HL-60 (cell line): ENCODE data around the gene WASL.

Experiments used
- DNase-seq, 2 experiments: peaks; one replicate each; pipeline ENCODE4 v3.0.0-alpha.2; 2010 to 2020; ENCODE audit warnings: low read depth in 1 of 2, low spot score in 1 of 2
- H3K27ac ChIP-seq: fragments of 250-450 bp; sonication (Bioruptor Pico); replicated peaks from 2 replicates; pipeline ENCODE4 v1.5.1; 2020; ENCODE audit warnings: mild to moderate bottlenecking, moderate library complexity
- H3K27me3 ChIP-seq: fragments of 250-450 bp; sonication (Bioruptor Pico); 2 replicates; pipeline ENCODE4 v1.5.1; 2021; ENCODE audit warnings: mild to moderate bottlenecking, moderate library complexity; ENCODE audit not compliant: insufficient read depth, poor library complexity, severe bottlenecking
- H3K4me3 ChIP-seq: replicated peaks from 2 replicates; pipeline ENCODE4 v1.5.1; 2011; ENCODE audit warnings: mild to moderate bottlenecking, control low read depth, low read length; ENCODE audit not compliant: insufficient read depth
- GABPA ChIP-seq: IDR thresholded peaks from 2 replicates; pipeline ENCODE4 v1.6.1; 2012; ENCODE audit warnings: low read depth
- POLR2AphosphoS5 ChIP-seq: IDR thresholded peaks from 2 replicates; pipeline ENCODE4 v1.6.1; 2012; ENCODE audit warnings: low read depth
- SPI1 ChIP-seq: IDR thresholded peaks from 2 replicates; pipeline ENCODE4 v1.6.1; 2012; ENCODE audit warnings: low read depth, mild to moderate bottlenecking, borderline replicate concordance
- TF ChIP-seq, protein P1 (sequence below): IDR thresholded peaks from 2 replicates; pipeline ENCODE4 v1.6.1; 2012; ENCODE audit warnings: low read depth; ENCODE audit not compliant: insufficient replicate concordance
- TF ChIP-seq, protein P2 (sequence below): IDR thresholded peaks from one replicate; pipeline ENCODE4 v1.5.1; 2011; ENCODE audit warnings: low read length, control low read depth, inconsistent platforms; ENCODE audit not compliant: insufficient read depth

WASL gene

DNA sequence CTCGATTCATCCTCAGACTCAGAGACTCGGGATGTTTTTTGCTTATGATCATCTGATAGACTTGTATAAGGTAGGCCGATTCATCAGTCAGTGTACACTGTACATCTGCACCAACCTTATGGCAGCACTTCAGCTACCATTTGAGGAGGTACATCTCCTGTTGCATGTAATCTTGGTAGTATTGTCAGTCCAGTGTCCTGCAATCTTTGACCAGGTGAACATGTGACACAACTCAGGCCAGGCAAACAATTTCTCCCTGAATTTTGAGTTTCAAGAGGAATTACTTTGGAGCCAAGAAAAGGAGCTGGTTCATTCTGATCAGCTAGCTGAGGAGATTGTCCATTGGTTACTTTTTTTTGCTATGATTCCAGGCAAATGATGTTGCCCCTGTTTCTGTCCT is 19.7 kb upstream of the WASL start:
- Histone ChIP-seq H3K27ac (no peak overlapping the region), H3K27me3 (peaks cover 3% of the 10 kb centered on the region), H3K4me3 (no peak overlapping the region)
- no peak for DNase-seq
- TF ChIP-seq, protein P1, sequence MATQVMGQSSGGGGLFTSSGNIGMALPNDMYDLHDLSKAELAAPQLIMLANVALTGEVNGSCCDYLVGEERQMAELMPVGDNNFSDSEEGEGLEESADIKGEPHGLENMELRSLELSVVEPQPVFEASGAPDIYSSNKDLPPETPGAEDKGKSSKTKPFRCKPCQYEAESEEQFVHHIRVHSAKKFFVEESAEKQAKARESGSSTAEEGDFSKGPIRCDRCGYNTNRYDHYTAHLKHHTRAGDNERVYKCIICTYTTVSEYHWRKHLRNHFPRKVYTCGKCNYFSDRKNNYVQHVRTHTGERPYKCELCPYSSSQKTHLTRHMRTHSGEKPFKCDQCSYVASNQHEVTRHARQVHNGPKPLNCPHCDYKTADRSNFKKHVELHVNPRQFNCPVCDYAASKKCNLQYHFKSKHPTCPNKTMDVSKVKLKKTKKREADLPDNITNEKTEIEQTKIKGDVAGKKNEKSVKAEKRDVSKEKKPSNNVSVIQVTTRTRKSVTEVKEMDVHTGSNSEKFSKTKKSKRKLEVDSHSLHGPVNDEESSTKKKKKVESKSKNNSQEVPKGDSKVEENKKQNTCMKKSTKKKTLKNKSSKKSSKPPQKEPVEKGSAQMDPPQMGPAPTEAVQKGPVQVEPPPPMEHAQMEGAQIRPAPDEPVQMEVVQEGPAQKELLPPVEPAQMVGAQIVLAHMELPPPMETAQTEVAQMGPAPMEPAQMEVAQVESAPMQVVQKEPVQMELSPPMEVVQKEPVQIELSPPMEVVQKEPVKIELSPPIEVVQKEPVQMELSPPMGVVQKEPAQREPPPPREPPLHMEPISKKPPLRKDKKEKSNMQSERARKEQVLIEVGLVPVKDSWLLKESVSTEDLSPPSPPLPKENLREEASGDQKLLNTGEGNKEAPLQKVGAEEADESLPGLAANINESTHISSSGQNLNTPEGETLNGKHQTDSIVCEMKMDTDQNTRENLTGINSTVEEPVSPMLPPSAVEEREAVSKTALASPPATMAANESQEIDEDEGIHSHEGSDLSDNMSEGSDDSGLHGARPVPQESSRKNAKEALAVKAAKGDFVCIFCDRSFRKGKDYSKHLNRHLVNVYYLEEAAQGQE: no peak
- no peak for TF ChIP-seq SPI1
- TF ChIP-seq POLR2AphosphoS5: no peak
- TF ChIP-seq, protein P2, sequence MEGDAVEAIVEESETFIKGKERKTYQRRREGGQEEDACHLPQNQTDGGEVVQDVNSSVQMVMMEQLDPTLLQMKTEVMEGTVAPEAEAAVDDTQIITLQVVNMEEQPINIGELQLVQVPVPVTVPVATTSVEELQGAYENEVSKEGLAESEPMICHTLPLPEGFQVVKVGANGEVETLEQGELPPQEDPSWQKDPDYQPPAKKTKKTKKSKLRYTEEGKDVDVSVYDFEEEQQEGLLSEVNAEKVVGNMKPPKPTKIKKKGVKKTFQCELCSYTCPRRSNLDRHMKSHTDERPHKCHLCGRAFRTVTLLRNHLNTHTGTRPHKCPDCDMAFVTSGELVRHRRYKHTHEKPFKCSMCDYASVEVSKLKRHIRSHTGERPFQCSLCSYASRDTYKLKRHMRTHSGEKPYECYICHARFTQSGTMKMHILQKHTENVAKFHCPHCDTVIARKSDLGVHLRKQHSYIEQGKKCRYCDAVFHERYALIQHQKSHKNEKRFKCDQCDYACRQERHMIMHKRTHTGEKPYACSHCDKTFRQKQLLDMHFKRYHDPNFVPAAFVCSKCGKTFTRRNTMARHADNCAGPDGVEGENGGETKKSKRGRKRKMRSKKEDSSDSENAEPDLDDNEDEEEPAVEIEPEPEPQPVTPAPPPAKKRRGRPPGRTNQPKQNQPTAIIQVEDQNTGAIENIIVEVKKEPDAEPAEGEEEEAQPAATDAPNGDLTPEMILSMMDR: no peak
- TF ChIP-seq GABPA: no peak

DNA sequence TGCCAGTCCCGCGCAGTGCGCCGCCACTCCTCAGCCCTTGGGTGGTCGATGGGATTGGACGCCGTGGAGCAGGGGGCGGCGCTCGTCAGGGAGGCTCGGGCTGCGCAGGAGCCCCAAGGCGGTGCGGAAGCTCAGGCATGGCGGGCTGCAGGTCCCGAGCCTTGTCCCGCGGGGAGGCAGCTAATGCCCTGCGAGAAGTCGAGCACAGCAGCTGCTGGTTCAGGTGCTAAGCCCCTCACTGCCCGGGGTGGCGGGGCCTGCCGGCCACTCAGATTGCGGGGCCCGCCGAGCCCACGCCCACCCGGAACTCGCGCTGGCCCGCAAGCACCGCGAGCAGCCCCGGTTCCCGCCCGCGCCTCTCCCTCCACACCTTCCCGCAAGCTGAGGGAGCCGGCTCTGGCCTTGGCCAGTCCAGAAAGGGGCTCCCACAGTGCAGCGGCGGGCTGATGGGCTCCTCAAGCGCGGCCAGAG is 14.4 kb upstream of the WASL start:
- Histone ChIP-seq H3K27ac (no peak overlapping the region), H3K27me3 (no peaks in the 10 kb centered on the region), H3K4me3 (no peak overlapping the region)
- TF ChIP-seq, protein P2: no peak
- TF ChIP-seq POLR2AphosphoS5 (no peak), GABPA (no peak), SPI1 (no peak)
- TF ChIP-seq, protein P1: no peak
- no peak for DNase-seq

DNA sequence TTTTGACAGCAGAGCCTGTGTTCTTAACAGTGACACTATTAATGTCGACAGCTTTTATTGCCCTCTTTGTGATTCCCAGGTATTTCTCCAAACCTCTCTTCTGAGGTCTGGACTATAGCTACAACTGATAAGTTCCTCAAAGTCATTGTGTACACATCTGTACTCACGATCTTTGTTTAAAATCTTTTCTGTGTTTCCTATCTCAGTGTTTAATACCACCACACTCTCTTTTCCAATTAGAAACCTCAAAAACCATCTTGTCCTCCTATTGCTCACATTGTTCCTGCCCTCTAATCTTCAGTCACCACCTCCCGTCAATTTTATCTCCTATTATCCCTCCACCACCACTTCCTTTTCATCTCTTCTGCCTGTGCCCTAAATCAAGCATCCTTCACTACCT is 12.9 kb upstream of the WASL start:
- DNase-seq: no peak
- Histone ChIP-seq H3K27ac (no peak overlapping the region), H3K27me3 (no peaks in the 10 kb centered on the region), H3K4me3 (no peak overlapping the region)
- TF ChIP-seq, protein P2: no peak
- TF ChIP-seq GABPA: no peak

DNA sequence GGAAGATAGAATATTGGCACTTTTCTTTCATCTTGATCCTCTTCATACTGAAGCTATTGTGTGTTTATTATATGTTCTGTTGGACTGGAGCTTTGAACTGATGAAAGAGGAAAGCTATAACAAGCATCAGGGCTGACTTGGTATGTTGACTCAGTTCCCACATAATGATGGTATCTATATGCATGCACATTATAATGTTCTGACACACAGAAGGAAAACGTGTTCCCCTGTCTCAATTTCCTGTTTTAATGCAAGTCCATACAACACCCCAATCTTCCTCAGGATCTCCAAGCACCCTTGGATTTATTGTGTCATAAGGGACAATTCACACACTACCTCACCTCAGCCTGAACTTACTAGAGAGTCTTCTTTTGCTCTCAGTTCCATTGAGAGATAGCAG is 8.3 kb upstream of the WASL start:
- no peak overlapping the region for H3K27ac ChIP-seq
- DNase-seq: no peak
- H3K4me3 ChIP-seq: no peak overlapping the region
- TF ChIP-seq GABPA: no peak
- TF ChIP-seq, protein P1: no peak
- no peaks in the 10 kb centered on the region for H3K27me3 ChIP-seq
